AG04449 (cell line): ENCODE measurements around the gene GOT1.

Experiments used
- CTCF ChIA-PET: fragments of 350-600 bp; formaldehyde crosslinking; extraction: SDS; loops from one replicate; lab custom pipeline; 2021; ENCODE audit warnings: antibody characterized with exemption; lab: Yijun Ruan, JAX
- POLR2A ChIA-PET: fragments of 400-600, 350-600 bp; formaldehyde crosslinking; extraction: SDS; loops from one replicate; lab custom pipeline; 2020; ENCODE audit warnings: antibody characterized with exemption, inconsistent platforms; lab: Yijun Ruan, JAX
- DNase-seq: peaks from one replicate; pipeline ENCODE4 v3.0.0-alpha.2; 2010; ENCODE audit warnings: low read depth, low spot score
- H3K4me3 ChIP-seq: 2 replicates; pipeline ENCODE4 v1.5.1; 2011; ENCODE audit warnings: low read depth, mild to moderate bottlenecking, control low read depth, low read length
- CTCF ChIP-seq: IDR thresholded peaks from one replicate; pipeline ENCODE4 v1.5.1; 2011; ENCODE audit warnings: mild to moderate bottlenecking, moderate library complexity, low read length, control low read depth, inconsistent platforms; ENCODE audit not compliant: insufficient read depth; ENCODE audit errors: missing control alignments

GOT1 gene

GRCh38 chr10:99396471-99396870 is 34.0 kb downstream of the GOT1 start:
- ChIA-PET CTCF (interaction anchor here (0.9 to 1.3 kb wide), 2 partner anchors 10 to 13 kb away, joined by 3 read pairs; no protein-coding TSS in a partner anchor), POLR2A (interaction anchor here (0.7 kb wide), 1 partner anchor 304 kb away, joined by 3 read pairs; no protein-coding TSS in a partner anchor)
- TF ChIP-seq CTCF, result no peak
- no peak overlapping the region for H3K4me3 ChIP-seq
- no peak for DNase-seq

- ChIA-PET CTCF (no interaction called here), POLR2A (interaction anchor here (0.6 kb wide), 1 partner anchor 12 kb away, joined by 3 read pairs; no protein-coding TSS in a partner anchor)
- no peak overlapping the region for H3K4me3 ChIP-seq
- peak; percentile 31 for DNase-seq
- TF ChIP-seq CTCF, result no peak
These were observed 34.5 kb downstream of the GOT1 start for GRCh38 chr10:99395750-99396445.

- ChIA-PET POLR2A (no interaction called here), CTCF (interaction anchor here (3.8 to 5.7 kb wide), 3 partner anchors 41 to 221 kb away, joined by 36 to 63 read pairs (median 49); no protein-coding TSS in a partner anchor)
- H3K4me3 ChIP-seq, result no peak overlapping the region
- TF ChIP-seq CTCF, result no peak
- DNase-seq, result no peak
These were observed 35.5 kb downstream of the GOT1 start for GRCh38 chr10:99394761-99395386.

GRCh38 chr10:99394256-99394655 is 36.2 kb downstream of the GOT1 start:
- H3K4me3 ChIP-seq, result no peak overlapping the region
- ChIA-PET CTCF (interaction anchor here (1.6 to 5.7 kb wide), 6 partner anchors 9 to 222 kb away, joined by 3 to 63 read pairs (median 38); no protein-coding TSS in a partner anchor), POLR2A (no interaction called here)
- TF ChIP-seq CTCF, result no peak
- no peak for DNase-seq

- no peak for DNase-seq
- POLR2A ChIA-PET, result no interaction called here
- no peak for TF ChIP-seq CTCF
- CTCF ChIA-PET, result interaction anchor here (1.2 to 5.7 kb wide), 10 partner anchors 9 to 223 kb away, joined by 3 to 63 read pairs (median 29); partner anchors contain the start of gene GOT1
- H3K4me3 ChIP-seq, result no peak overlapping the region
These were observed 36.7 kb downstream of the GOT1 start for GRCh38 chr10:99393683-99394082.

GRCh38 chr10:99393036-99393435 is 37.4 kb downstream of the GOT1 start:
- TF ChIP-seq CTCF, result no peak
- DNase-seq, result no peak
- ChIA-PET POLR2A (no interaction called here), CTCF (interaction anchor here (0.8 to 5.7 kb wide), 17 partner anchors 10 to 228 kb away, joined by 3 to 63 read pairs (median 8); partner anchors contain the start of gene GOT1)
- H3K4me3 ChIP-seq, result no peak overlapping the region
